Measurements from ENCODE around the gene SETD5. TPM values are rescaled to one million over a fixed set of nuclear protein-coding genes. Genes with fewer than 3 reads are reported as not detected.
A peak's percentile ranks its signal among the peaks of the same experiment; 100 is the strongest.

The SETD5 gene
- total RNA-seq, 1 donor from 2014 or later, result 233 TPM

DNA sequence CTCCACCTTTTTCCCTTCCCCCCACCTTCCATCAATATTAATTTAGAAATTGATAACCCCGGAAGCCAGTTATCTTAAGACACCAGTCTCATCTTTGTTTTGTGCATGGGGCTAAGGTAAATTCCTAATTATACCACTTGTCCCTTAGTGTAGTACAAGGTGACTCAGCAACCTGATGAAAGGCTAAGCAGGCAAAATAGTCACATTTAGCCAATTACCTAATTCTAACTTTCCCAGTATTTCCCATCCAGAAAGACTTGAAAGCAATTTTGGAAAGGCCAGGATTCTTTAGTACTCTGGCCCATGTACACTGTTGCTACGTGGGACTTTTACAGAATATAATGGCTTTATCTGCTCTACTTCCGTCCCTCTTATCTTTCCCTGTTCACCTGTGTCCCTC, 72.6 kb downstream of the SETD5 start:
- H3K27me3 Mint-ChIP-seq, result no peaks in the 10 kb centered on the region
- H3K9me3 Mint-ChIP-seq (ENCODE audit: low read depth), result no peaks in the 10 kb centered on the region
- peaks cover 40% of the 10 kb centered on the region for H3K36me3 Mint-ChIP-seq (ENCODE audit: insufficient read depth)
- no peak for DNase-seq (ENCODE audit: low spot score, unreplicated experiment)
- peak overlapping the region; percentile 22 for H3K27ac Mint-ChIP-seq
- no peak overlapping the region for H3K4me3 Mint-ChIP-seq (ENCODE audit: low read depth)
- TF ChIP-seq, protein P1, sequence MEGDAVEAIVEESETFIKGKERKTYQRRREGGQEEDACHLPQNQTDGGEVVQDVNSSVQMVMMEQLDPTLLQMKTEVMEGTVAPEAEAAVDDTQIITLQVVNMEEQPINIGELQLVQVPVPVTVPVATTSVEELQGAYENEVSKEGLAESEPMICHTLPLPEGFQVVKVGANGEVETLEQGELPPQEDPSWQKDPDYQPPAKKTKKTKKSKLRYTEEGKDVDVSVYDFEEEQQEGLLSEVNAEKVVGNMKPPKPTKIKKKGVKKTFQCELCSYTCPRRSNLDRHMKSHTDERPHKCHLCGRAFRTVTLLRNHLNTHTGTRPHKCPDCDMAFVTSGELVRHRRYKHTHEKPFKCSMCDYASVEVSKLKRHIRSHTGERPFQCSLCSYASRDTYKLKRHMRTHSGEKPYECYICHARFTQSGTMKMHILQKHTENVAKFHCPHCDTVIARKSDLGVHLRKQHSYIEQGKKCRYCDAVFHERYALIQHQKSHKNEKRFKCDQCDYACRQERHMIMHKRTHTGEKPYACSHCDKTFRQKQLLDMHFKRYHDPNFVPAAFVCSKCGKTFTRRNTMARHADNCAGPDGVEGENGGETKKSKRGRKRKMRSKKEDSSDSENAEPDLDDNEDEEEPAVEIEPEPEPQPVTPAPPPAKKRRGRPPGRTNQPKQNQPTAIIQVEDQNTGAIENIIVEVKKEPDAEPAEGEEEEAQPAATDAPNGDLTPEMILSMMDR (IDR thresholded peaks at IDR 0.05; ENCODE audit: unreplicated experiment), result no peak
- H3K4me1 Mint-ChIP-seq (ENCODE audit: low read depth), result no peaks in the 10 kb centered on the region

DNA sequence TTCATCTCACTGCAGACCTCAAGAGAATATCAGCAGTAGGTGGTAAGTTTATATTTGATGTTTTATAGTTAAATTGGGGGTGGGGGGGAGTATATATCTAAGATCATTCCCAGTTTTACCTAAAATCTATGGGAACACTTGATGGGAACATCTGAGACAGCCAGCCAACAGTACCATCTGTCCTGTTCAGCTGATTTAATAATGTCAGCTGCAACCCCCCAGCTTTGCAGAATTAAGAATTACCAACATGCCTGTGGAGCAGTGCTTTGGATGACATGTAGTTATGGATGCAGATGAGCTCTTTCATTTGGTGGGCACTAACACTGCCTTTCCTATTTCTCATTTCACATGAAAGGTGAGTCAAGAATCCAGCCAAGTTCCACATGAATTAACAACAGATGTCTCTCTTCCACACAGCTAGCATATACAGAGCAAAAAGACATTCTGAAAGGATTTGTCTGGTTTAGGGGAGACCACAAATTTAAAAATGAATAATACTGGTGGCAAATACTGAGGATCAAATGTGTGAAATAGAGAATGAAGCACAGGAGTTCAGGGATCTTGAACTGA, 76.2 kb downstream of the SETD5 start:
- Mint-ChIP-seq H3K4me3 (ENCODE audit: low read depth) (no peak overlapping the region), H3K36me3 (ENCODE audit: insufficient read depth) (peaks cover 44% of the 10 kb centered on the region), H3K27me3 (no peaks in the 10 kb centered on the region), H3K9me3 (ENCODE audit: low read depth) (no peaks in the 10 kb centered on the region), H3K4me1 (ENCODE audit: low read depth) (no peaks in the 10 kb centered on the region), H3K27ac (peak overlapping the region; percentile 19)
- TF ChIP-seq, protein P1 (IDR thresholded peaks at IDR 0.05; ENCODE audit: unreplicated experiment), result no peak
- no peak for DNase-seq (ENCODE audit: low spot score, unreplicated experiment)

DNA sequence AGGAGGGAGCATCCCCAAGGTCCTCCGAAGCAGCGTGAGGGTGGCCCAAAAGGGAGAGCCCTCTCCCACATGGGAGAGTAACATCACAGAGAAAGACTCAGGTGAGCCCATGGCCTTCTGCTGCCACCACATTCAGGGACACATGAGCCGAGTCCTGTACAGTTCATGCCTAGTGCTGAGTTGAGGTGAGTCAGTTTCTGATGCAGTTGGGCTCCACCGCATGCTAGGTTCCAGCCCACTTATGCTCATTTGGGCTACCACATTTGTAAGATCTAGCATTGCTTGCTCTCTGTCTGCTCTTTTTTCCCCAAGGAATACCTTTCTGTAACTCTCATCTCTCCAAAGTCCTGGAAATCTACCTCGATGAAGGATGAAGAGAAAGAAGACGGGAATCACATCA, 77.1 kb downstream of the SETD5 start:
- Mint-ChIP-seq H3K27ac (no peak overlapping the region), H3K36me3 (ENCODE audit: insufficient read depth) (peaks cover 48% of the 10 kb centered on the region), H3K9me3 (ENCODE audit: low read depth) (no peaks in the 10 kb centered on the region), H3K27me3 (no peaks in the 10 kb centered on the region), H3K4me3 (ENCODE audit: low read depth) (no peak overlapping the region), H3K4me1 (ENCODE audit: low read depth) (no peaks in the 10 kb centered on the region)
- TF ChIP-seq, protein P1 (IDR thresholded peaks at IDR 0.05; ENCODE audit: unreplicated experiment), result no peak
- DNase-seq (ENCODE audit: low spot score, unreplicated experiment), result no peak

DNA sequence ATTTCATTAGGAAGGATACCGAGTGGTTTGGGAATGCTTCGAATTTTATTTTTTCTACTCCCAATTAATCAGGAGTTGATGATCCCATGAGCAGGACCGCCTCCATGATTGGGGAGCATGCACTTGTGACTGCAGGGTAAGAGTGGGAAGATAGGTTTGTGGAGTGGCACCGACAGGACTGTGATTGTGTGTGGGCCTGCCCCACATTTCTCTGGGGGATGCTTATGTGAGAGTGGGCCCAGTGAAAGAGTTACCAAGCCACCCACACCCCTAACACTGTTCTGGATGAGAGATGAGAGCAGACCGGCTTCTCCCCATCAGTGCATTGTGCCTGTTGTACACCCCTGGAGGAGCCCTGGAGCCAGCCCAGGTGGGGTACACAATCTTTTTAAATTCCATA, 79.5 kb downstream of the SETD5 start:
- Mint-ChIP-seq H3K4me3 (ENCODE audit: low read depth) (no peak overlapping the region), H3K4me1 (ENCODE audit: low read depth) (no peaks in the 10 kb centered on the region), H3K27me3 (no peaks in the 10 kb centered on the region), H3K36me3 (ENCODE audit: insufficient read depth) (peaks cover 44% of the 10 kb centered on the region), H3K9me3 (ENCODE audit: low read depth) (no peaks in the 10 kb centered on the region), H3K27ac (peak overlapping the region; percentile 54)
- no peak for DNase-seq (ENCODE audit: low spot score, unreplicated experiment)
- TF ChIP-seq, protein P1 (IDR thresholded peaks at IDR 0.05; ENCODE audit: unreplicated experiment), result no peak

DNA sequence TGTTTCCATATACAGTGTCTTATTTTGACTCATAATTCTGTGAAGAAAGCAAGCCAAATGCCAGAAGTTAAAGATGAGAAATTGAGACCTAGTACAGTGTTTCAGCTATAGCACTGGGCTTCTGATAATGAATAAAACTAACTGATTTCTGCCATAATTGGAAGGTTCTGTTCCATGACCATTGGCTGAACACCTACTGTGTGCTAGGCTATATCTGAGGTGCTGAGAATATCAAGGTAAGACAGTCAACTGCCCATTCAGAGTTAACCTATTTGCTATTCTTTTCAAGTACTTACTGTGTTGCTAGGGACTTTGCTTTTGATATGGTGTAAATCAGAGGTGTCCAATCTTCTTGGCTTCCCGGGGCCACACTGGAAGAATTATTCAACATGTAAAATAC, 82.8 kb downstream of the SETD5 start:
- TF ChIP-seq, protein P1 (IDR thresholded peaks at IDR 0.05; ENCODE audit: unreplicated experiment), result no peak
- peaks cover 54% of the 10 kb centered on the region for H3K36me3 Mint-ChIP-seq (ENCODE audit: insufficient read depth)
- no peaks in the 10 kb centered on the region for H3K4me1 Mint-ChIP-seq (ENCODE audit: low read depth)
- H3K9me3 Mint-ChIP-seq (ENCODE audit: low read depth), result no peaks in the 10 kb centered on the region
- no peaks in the 10 kb centered on the region for H3K27me3 Mint-ChIP-seq
- no peak for DNase-seq (ENCODE audit: low spot score, unreplicated experiment)
- no peak overlapping the region for H3K4me3 Mint-ChIP-seq (ENCODE audit: low read depth)
- no peak overlapping the region for H3K27ac Mint-ChIP-seq

Measured in progenitor cell of endocrine pancreas (in vitro differentiated cells).